Neutrophil (primary cell): ENCODE measurements around the gene CREBBP.
"Not testable (repeated sequence)": the region's sequence is repeated elsewhere in the genome, so short reads cannot be mapped to it uniquely, and the experiment has no call there.

Experiments
- H3K27ac ChIP-seq: fragments of 200-600 bp; sonication (generic); 2 replicates; pipeline ENCODE4 v1.5.1; 2016; ENCODE audit warnings: mild to moderate bottlenecking, moderate library complexity
- H3K27me3 ChIP-seq: fragments of 200-600 bp; sonication (generic); 2 replicates; pipeline ENCODE4 v1.6.0; 2016; ENCODE audit warnings: mild to moderate bottlenecking
- H3K36me3 ChIP-seq: fragments of 200-600 bp; sonication (generic); 2 replicates; pipeline ENCODE4 v1.5.1; 2017
- H3K4me1 ChIP-seq, 2 experiments: fragments of 200-600 bp in 1 of 2; sonication (generic) in 1 of 2; 1 replicate in 1 of 2; 2 replicates in 1 of 2; pipeline versions ENCODE4 v1.5.1 to v1.6.1; 2013 to 2016; ENCODE audit warnings: low read depth in 1 of 2, low read length in 1 of 2, mild to moderate bottlenecking in 1 of 2, moderate library complexity in 1 of 2; ENCODE audit not compliant: control insufficient read depth in 1 of 2, insufficient read depth in 1 of 2
- H3K4me3 ChIP-seq, 2 experiments: fragments of 200-600 bp in 1 of 2; sonication (generic) in 1 of 2; 1 replicate in 1 of 2; 2 replicates in 1 of 2; pipeline ENCODE4 v1.5.1; 2013 to 2016; ENCODE audit warnings: low read depth in 1 of 2, low read length in 1 of 2, mild to moderate bottlenecking in 1 of 2, moderate library complexity in 1 of 2
- H3K9me3 ChIP-seq: fragments of 200-600 bp; sonication (generic); 2 replicates; pipeline ENCODE4 v1.5.1; 2016
- CTCF ChIP-seq: fragments of 200-600 bp; sonication (generic); IDR thresholded peaks from 2 replicates; pipeline ENCODE4 v1.5.1; 2016; ENCODE audit warnings: antibody characterized with exemption

Gene CREBBP

GRCh38 chr16:3880623-3881498 lies at the start of gene CREBBP:
Gene CREBBP, minus strand, starts transcription at chr16:3880713. Its CDS starts 797 bp downstream, at chr16:3879916.
- Histone ChIP-seq H3K4me3 (peak within 1 kb of the TSS; percentile 91), H3K27ac (peak within 1 kb of the TSS; percentile 88), H3K27me3 (peaks cover 40% of the 10 kb centered on the region), H3K4me1 (peaks cover 36 to 42% of the 10 kb centered on the region in 2 experiments), H3K9me3 (no peaks in the 10 kb centered on the region), H3K36me3 (peaks cover 13% of the 10 kb centered on the region)
- peak; percentile 57 for TF ChIP-seq CTCF

- H3K4me3 ChIP-seq: not testable (repeated sequence)
Measured at GRCh38 chr16:3927147-3927546, 46.6 kb upstream of the CREBBP start.

GRCh38 chr16:3924763-3925162 lies 44.2 kb upstream of the CREBBP start:
- Histone ChIP-seq H3K27me3 (peaks cover 15% of the 10 kb centered on the region), H3K36me3 (no peaks in the 10 kb centered on the region), H3K4me3 (no peak overlapping the region), H3K27ac (no peak overlapping the region), H3K4me1 (no peaks in the 10 kb centered on the region), H3K9me3 (no peaks in the 10 kb centered on the region)
- TF ChIP-seq CTCF: no peak

More at GRCh38 chr16:3927147-3927546, 46.6 kb upstream of the CREBBP start:
- not testable (repeated sequence) for H3K4me1 ChIP-seq, H3K9me3 ChIP-seq, H3K27ac ChIP-seq, H3K36me3 ChIP-seq
- peaks cover 16% of the 10 kb centered on the region for H3K27me3 ChIP-seq

GRCh38 chr16:3922241-3922640 lies 41.7 kb upstream of the CREBBP start:
- TF ChIP-seq CTCF: no peak
- Histone ChIP-seq H3K4me1 (no peaks in the 10 kb centered on the region), H3K27ac (no peak overlapping the region), H3K4me3 (no peak overlapping the region), H3K27me3 (peaks cover 10% of the 10 kb centered on the region), H3K36me3 (no peaks in the 10 kb centered on the region), H3K9me3 (no peaks in the 10 kb centered on the region)

GRCh38 chr16:3920206-3920605 lies 39.7 kb upstream of the CREBBP start:
- H3K4me1 ChIP-seq: no peaks in the 10 kb centered on the region
- no peak for TF ChIP-seq CTCF
- H3K36me3 ChIP-seq: no peaks in the 10 kb centered on the region

DNA sequence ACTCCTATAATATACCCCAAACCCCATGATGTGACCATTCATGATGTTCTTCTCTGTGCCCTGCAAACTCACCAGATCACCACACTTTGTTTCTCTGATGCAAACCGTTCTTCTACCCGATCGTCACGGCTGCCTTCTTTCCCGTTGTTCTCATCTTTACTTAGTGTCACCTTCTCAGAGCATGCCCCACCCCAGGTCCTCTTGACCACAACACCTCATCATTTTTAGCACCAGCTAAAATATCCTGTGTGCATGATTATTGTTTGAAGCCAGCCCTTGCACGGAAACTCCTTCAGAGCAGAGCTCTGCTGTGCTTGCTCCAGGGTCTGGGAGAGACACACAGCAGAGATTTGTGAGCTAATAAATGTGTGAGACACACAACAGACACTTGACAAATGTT lies 38.9 kb upstream of the CREBBP start:
- Histone ChIP-seq H3K4me3 (no peak overlapping the region), H3K27ac (no peak overlapping the region), H3K36me3 (no peaks in the 10 kb centered on the region), H3K4me1 (no peaks in the 10 kb centered on the region), H3K9me3 (no peaks in the 10 kb centered on the region), H3K27me3 (peaks cover 10% of the 10 kb centered on the region)
- TF ChIP-seq CTCF: no peak

More at GRCh38 chr16:3920206-3920605, 39.7 kb upstream of the CREBBP start:
- no peak overlapping the region for H3K27ac ChIP-seq
- peaks cover 10% of the 10 kb centered on the region for H3K27me3 ChIP-seq
- H3K4me3 ChIP-seq: no peak overlapping the region
- no peaks in the 10 kb centered on the region for H3K9me3 ChIP-seq
